Limb (tissue), 2 donors: ENCODE measurements around the gene CD247.
"Not testable (repeated sequence)": the region's sequence is repeated elsewhere in the genome, so short reads cannot be mapped to it uniquely, and the experiment has no call there.

Experiments
- DNase-seq, 2 donors: peaks; one replicate each; pipeline ENCODE4 v3.0.0-alpha.2; 2016; ENCODE audit errors: extremely low spot score in 2 of 2

Gene CD247

DNA sequence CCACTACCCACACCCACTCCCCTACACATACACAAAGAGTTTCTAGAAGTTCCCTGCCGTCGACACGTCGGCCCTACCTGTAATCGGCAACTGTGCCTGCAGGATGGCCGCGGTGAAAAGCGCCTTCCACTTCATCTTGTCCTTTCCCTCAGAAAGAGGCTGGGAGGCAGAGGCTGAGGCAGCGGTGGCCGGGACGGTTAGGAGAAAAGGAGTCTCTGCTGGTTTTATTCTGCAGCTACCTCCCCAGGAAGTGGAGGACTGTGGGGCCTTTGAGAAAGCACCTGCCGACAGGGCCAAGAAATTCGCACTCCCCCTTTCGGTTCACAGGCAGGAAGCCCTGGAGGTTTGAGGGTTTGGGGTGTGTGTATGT lies at the start of gene CD247:
TSS of gene CD247 (minus strand) at position 199 of the 370 bp plus-strand sequence. CDS start at position 135, 64 bp downstream.
- DNase-seq: no peak

DNA sequence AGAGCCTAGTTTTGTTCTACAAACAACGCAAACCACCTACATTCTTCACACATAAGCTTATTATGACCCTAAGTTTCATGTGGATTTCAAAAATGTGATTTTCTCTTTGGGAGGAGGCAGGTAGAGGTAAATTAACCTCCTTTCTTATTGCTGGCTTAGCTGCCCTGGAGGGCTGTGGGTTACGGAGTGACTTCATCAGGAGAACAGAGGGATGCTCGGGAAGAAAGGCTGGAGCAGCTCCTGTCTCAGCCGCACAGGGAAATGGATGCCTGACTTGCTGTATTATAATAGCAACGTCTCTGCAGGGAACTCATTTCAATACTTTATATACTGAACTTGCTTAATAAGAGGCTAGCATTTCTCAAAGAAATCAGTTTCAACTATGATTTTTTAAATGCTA lies 49.3 kb upstream of the CD247 start:
- DNase-seq: no peak

DNA sequence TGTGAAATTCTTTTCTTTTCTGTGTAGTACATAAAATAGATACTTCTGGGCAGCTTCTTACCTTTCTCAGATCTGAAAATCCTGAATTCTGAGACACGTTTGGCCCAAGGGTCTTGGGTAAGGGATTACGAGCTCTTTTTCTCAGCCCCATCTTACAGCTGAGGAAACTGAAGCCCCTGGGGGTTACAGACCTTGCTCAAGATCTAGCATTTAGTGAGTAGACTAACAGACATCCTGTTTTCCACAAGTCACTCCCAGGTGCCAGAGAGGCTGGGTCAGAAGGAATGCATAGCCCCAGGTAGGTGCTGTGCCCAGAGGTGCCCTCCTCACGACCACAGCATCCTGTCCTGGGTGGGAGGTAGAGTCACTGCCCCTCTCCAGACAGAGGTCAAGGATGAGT lies 48.4 kb upstream of the CD247 start:
- DNase-seq: no peak

DNA sequence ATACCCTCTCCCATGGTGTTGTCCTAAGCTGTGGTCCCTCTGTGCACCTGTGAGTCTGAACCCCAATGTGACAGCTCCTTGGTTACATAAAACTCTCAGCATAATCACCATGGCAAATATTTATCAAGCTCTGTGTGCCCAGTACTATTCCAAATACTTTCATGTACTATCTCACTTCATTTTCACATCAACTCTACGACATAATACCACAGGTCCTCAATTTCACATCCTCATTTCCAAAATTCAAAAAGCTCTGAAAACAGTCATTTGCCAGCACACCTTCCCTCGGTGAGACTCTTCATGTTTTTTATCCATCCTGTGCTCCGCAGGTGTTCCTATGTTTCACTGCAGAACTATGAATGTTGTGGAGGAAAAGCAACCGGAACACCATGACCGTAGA lies 47.6 kb upstream of the CD247 start:
- DNase-seq: no peak

DNA sequence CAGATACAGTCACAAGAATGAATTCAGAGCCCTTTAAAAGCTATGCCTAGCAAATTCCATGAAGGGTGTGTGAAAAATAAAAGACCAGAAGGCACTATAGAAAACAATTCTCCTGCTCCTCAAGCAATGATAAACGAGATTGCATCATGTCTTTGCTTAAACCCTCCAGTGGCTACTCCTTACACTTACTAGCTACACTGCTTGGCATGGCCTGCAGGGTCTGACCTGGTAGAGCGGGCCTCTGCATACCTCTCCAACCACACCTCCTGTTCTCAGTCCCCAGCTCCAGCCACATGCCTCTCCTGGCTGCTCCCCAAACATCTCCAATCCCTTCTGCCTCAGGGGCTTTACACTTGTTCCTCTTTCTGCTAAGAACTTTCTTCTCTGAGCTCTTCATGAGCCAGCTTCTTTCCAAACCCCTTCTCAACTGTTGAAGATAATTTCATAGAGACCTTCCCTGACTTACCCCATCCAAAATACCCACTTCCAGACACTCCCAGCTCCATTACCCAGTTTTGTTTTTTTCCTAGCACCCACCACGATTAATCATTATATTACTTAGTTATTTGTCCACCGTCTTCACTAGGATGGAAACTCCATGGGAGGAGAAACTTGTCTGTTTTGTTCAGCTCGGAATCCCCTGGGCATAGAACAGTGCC lies 46.4 kb upstream of the CD247 start:
- no peak for DNase-seq

DNA sequence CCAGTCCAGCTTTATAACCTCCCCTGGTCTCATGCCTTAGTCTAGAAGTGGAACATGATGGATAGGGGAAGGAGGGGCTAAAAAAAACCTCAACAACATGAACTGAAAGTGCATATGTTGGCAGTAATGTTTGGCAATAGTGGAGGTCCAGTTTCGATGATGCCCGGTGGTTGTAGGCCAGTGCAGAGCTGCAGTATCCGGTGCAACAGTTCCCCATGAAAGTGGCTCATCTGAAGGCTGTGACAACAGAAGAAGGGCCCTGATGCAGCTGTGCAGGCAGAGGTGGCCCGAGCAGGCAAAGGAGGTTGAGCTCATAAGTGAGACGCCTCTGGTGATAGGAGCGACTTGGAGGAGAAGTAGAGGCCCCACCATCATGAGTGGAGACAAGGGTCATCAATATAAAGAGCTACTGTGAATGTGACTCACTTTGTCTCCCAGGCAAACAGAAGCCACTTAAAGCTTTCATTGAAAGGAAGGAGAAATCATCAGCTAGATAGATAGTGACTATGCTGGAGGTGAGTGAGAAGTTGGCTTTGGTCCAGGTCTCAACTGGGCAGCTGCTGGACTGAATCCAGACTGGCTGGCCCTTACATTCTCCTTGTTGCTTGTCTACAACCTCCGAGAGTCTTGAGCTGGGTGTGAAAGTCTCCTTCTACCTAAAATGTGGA lies 45.4 kb upstream of the CD247 start:
- DNase-seq: no peak

DNA sequence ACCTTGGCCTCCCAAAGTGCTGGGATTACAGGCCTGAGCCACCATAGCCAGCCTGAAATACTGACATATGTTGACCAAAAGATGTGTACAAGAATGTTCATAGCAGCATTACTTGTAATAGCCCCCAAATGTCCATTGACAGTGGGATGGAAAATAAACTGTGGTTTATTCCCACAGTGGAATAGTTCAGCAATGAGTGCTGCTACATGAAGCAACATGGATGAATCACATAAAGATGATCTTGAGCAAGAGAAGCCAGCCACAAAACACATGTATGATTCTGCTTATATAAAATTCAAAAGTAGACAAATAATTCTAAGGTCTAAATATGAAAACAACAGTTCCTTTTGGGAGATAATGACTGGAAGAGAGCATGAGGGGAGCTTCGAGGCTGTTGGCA lies 44.4 kb upstream of the CD247 start:
- no peak for DNase-seq

DNA sequence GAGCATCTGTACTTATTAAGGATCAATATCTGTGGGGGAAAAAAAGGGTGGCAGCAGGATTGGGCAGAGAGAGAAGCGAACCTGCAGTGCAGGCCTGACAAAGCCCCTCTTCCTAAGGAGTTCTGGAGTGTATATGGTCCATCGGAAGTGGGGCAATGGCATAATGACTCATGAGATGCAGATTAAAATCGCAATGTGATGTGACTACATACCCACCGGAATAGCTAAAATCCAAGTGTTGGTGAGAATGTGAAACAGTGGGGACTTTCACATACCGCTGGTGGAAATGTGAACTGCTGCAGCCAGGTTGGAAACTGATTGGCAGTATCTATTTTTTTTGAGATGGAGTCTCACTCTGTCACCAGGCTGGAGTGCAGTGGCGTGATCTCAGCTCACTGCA lies 43.4 kb upstream of the CD247 start:
- no peak for DNase-seq

DNA sequence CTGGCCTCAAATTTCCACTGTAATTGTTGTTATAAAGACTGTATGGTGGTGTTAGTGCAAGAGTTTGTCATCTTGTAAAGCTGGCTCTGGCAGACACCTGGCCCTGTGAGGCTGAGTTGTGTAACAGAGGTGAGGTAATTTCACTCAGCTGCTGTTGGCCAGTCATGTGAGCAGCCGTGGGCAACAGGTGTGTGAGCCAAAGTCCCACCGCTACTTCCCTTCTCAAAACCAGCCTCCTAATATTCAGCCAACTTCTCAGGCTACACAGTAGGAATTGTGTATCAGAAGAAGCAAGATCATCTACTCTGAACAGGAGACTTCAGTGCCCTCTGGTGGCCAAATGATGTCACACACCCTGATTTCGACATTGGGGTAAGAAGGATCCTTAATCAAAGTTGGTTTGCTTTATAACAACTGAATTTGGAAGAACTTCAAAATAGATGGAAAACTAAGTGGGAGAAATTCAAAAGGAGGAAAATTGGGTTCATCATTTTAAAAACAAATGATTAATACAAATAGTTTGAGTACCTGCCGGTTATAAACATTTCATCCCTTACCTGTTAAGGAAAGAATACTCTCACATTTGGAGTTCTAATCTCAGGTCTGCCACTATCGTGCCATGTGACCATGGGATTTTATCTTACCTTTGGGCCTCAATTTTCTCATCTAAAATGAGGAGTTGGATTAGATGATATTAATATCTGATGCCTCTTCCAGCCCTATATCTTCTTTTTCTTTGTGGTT lies 37.8 kb upstream of the CD247 start:
- DNase-seq: peak; percentile 73 to 74

DNA sequence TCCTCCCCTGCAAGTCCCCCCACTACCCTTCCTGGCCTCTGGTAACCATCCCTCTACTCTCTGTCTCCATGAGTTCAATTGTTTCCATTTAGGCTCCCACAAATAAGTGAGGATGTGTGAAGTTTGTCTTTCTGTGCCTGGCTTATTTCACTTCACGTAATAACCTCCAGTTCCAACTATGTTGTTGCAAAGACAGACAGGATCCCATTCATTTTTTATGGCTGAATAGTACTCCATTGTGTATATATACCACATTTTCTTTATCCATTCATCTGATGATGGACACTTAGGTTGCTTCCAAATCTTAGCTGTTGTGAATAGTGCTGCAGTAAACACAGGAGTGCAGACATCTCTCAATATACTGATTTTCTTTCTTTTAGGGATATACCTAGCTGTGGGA lies 36.7 kb upstream of the CD247 start:
- not testable (repeated sequence) for DNase-seq

DNA sequence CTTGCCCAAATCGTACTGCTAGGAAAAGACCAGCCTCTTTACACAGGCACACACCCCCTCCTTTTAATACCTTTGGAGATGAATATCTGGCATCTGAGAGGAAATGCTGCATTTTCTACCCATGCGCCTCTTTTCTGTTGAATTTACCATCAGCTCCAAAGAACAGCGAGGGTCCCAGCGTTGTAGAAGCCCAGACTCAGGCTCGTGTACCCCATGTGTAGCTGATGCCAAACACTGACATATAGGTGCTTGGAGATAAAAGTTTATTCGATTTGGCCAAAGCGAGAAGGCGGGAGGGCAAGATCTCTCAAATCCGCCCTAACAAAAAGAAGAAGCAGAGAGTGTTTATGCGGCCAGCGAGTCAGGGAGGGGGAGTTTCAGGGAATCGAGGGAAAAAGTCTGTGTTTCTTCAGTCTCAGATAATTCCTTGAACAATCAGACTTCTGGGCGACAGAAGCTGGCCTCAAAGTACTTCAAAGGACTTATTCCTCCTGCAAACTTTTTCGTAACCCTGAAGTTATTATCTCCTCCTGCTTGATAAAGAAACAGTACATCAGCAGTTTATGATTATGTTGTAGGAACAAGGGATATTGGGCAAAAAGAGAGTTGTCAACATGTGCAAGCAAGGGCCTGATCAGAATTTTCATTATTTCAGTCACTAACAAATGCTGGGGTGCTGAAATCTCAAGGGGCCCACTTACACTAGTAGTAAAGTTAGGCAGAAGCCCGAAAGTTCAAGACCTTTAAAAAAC lies 35.9 kb upstream of the CD247 start:
- DNase-seq: no peak

DNA sequence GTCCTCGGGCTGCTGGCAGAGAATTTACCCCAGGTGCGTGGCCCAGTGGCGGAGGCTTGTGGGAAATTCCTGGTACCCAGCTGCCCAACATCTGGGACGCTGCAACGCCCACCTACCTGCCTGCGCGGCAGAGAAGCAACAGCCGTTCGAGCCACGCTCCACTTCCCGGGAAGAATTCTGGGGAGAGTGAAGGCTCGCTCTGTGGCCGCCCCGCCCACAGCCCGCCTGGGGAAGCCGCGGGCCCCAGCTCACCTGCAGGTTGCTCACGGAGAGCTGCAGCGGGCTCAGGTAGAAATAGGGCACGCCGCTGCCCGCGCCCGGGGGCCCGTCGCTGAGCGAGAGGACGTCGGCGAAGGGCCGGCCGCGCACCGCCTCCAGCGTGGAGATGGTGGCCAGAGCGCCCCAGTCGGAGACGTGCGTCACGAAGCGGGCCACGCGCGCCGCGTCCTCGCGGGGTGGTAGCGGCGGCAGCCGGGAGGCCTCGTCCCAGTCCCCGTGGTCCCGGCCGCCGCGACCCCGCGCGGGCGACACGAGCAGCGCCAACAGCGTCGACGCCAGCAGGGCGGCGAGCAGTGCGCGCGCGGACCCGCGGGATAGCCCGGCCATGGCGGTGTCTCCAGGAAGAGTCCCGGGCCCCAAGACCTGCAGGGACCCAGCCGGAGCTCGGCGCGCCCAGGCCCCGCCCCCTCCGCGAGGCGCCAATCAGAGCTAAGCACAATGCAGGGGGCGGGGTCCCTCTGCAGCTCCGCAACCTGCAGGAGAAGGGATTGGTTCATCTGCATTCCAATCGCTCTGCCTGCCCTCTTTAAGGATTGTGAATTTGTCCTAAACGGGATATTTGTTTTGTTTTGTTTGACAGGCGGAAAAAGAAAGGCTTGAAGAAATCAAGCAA lies 35.1 kb upstream of the CD247 start, which contains the start of gene CREG1:
TSS of gene CREG1 (minus strand) at position 627 of the 892 bp plus-strand sequence.
- DNase-seq: peak; percentile 93

DNA sequence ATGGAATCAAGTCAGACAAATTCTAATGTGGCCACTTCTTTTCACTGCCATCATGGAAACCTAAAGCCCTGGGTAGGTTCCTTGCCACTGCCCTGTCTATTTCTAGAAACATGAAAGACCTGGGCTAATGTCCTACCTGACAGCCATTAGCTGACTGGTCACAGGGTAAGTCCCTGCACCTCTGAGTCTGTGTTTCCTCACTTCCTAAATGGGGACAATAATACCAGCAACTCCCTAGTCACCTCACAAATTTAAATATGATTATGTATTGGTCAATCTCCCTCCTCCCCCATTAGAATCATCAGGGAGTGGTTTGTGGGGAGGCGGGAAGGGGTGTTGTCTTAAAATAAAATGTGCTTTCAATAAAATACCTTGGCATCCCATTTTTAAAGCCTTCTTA lies 33.0 kb upstream of the CD247 start:
- no peak for DNase-seq

DNA sequence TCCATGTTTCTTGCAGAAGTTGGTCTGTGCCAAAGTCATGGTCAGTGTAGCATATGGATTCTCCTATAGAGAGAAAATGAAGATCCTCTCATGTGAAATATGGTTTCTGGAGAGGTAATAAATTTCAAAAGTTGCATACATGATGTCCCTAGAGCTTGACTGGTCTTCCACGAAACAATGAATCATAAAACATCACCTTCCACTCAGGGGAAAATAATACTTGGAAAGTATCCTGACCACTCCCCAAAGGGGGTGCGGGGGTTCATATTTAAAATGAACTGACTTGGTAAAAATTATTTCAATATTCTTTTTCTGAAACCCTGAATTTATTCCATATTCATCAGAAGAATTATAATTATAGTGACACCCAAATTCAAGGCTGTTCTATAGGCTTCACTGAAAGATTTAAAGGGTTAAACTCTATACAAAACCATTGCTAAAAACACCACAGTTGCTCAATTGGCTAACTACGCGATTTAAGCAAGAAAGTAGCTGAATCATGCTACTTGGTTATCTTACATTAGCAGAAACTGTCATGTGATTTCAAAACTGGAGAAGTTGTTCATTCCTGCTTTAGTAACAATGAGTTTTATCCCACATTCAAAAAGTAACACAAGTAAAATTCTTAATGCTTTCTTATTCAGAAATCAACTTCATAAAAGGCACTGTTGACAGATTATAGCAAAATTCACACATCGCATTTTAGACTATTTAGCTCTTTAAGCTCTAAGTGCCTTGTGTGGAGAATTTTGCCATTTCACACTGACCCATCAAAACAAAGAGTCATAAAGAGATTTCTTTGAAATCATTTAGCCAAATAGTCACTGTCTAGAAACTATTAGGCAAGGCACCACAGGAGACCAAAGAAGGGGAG lies 30.0 kb upstream of the CD247 start:
- no peak for DNase-seq

DNA sequence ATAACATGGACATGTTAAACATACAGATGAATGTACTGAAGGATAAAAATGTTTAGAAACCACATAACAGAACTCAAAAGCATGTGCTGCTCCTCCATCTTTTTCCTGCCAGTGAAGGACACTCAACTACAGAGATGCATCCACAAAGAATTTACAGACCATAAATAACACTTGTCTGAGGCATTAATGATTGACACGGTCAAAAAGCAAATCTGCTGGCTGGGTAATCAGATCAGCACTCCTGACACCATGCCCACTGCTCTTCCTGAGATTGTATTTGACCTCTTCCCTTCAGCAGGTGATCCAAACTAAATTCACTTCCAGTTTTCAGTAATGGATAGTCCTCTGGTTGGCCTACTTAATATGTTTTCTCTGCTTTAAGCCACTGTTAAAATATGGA lies 28.6 kb upstream of the CD247 start:
- no peak for DNase-seq

DNA sequence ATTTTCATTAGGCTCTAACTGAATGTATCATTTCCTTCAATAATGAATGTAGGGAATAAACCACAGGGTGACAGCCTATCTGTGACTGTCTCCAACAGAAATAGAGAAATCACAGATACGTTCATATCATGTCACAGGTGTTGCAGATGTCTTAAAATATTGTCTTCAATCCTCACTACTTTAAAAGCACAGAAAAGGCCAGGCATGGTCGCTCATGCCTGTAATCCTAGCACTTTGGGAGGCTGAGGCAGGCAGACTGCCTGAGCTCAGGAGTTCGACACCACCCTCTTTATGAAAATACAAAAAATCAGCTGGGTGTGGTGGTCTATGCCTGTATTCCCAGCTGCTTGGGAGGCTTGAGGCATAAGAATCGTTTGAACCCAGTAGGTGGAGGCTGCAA lies 27.0 kb upstream of the CD247 start:
- no peak for DNase-seq

DNA sequence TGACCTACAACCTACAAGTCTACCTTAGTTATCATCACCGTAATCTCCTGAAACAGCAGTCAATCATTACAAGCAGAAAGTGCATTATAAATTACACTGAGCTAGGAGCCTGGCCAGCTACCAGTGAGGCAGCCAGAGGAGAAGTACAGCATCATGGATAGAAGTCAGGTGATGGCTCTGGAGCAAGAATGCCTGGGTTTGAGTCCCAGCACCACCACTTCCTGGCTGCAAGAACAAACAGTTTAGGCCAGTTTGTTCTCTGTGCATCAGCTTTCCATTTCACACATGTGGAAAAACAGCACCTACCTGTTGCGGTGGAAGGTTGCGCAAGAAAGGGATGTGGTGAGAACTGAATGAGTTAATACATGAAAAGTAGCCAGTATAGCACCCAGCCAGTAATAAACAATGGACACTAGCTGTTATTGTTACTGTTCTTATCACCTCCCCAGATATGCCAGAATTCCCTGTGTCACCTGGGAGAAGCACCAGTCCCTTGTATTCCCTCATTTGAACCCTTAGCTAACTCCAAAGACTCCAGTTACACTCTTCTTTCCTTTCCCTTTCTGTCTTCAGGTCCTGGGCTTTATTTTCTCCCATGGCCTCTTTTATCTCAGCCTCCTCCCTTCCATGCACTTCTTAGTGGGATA lies 26.2 kb upstream of the CD247 start:
- no peak for DNase-seq

DNA sequence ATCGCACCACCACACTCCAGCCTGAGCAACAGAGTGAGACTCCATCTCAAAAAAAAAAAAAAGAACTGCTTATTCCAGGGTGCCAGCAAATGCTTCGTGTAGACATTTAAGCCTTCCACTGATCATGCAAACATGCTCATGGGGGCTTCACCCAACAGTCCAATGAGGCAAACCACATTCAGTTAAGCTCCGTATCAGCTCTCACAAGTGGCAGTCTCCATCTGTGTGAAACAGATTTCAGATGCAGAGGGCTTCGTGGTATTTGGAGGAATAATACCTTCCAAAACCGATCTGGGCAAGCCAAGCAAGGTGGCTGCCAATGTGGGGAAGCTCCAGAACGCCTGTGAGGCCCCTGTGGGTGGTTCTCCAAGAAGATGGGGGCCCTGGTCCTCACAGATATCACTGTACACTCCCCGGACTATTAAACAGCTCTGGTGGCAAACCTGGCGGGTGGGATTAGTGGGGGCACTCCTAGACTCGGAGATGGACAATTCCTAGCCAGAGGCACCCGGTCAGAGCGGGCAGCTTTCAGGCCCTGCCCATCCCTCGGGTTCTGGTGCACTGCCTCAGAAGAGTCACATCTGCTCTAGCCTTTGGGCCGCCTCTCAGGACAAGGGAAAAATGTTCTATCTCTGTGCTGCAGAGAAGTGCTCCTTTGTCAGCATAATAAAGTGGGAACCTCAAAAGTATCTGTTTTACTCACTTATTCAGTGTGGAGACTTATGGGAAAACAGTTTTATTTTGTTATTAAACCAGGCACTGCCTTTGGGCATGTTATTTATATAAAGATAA lies 25.1 kb upstream of the CD247 start:
- no peak for DNase-seq
